HepG2 (cell line): ENCODE measurements around the gene TNS1. TPM values are rescaled to one million over a fixed set of nuclear protein-coding genes. Genes with fewer than 3 reads are reported as not detected.

ENCODE experiments used
- ATAC-seq: fragments of 200-7000 bp; cut with Tn5 transposase; 3 replicates; pipeline ENCODE4 v1.9.1; 2020; ENCODE audit warnings: mild to moderate bottlenecking, moderate library complexity
- BruUV-seq: library from RNA; stranded (reverse); fragments of 400-500 nt; replicated peaks from 2 replicates; lab custom pipeline; 2021; lab: Mats Ljungman, UMichigan
- CTCF ChIA-PET: fragments of 300-600 bp; formaldehyde crosslinking; extraction: SDS; loops from one replicate; lab custom pipeline; 2021; ENCODE audit warnings: low total read pairs, inconsistent platforms, low intra/inter-chr PET ratio; lab: Yijun Ruan, JAX
- POLR2A ChIA-PET: fragments of 350-600 bp; sonication (Branson Sonifier 250); formaldehyde crosslinking; loops from one replicate; lab custom pipeline; 2020; ENCODE audit warnings: antibody characterized with exemption, inconsistent platforms; lab: Yijun Ruan, JAX
- DNase-seq: peaks from one replicate; pipeline ENCODE4 v3.0.0-alpha.2; 2015; ENCODE audit warnings: low spot score
- FAIRE-seq: peaks from 3 replicates; lab custom pipeline; 2011; peaks lifted over from hg19 to GRCh38; lab: Jason Lieb, UNC
- H2AFZ ChIP-seq: one replicate; pipeline ENCODE4 v1.6.1; 2011; ENCODE audit warnings: low read length, inconsistent platforms
- H3K27ac ChIP-seq: fragments of 300-600 bp; 3 replicates; pipeline ENCODE4 v1.8.0; 2011; ENCODE audit warnings: mixed run types, mild to moderate bottlenecking, mixed read lengths, low read length, inconsistent platforms; ENCODE audit not compliant: insufficient read depth; ENCODE audit errors: extremely low read length
- H3K27me3 ChIP-seq, 2 experiments: fragments of 200-600 bp in 1 of 2; 2 replicates in 1 of 2; 3 replicates in 1 of 2; pipeline versions ENCODE4 v1.6.0 to v1.8.0; 2011; ENCODE audit warnings: low read length in 2 of 2, mild to moderate bottlenecking in 2 of 2, moderate library complexity in 2 of 2, inconsistent platforms in 1 of 2; ENCODE audit not compliant: insufficient read depth in 2 of 2, control insufficient read depth in 1 of 2
- H3K36me3 ChIP-seq, 2 experiments: fragments of 200-600 bp in 1 of 2; replicated peaks in 1 of 2; 2 replicates in 1 of 2; 3 replicates in 1 of 2; pipeline versions ENCODE4 v1.5.1 to v1.8.0; 2011; ENCODE audit warnings: low read length in 2 of 2, inconsistent platforms in 1 of 2; ENCODE audit not compliant: insufficient read depth in 2 of 2, control insufficient read depth in 1 of 2
- H3K4me1 ChIP-seq: 2 replicates; pipeline ENCODE4 v1.5.1; 2012; ENCODE audit warnings: low read length, inconsistent platforms; ENCODE audit not compliant: insufficient read depth
- H3K4me2 ChIP-seq: 2 replicates; pipeline ENCODE4 v1.6.0; 2011; ENCODE audit warnings: low read depth, low read length, inconsistent platforms
- H3K4me3 ChIP-seq, 3 experiments: fragments of 200-600 bp in 1 of 3; sonication (generic), shearing (Covaris generic) in 1 of 3; replicated peaks in 1 of 3; 2 replicates each; pipeline ENCODE4 v1.5.1; 2011 to 2016; ENCODE audit warnings: low read length in 3 of 3, inconsistent platforms in 2 of 3, low read depth in 2 of 3, mild to moderate bottlenecking in 2 of 3, control low read depth in 1 of 3, mixed read lengths in 1 of 3; ENCODE audit not compliant: insufficient read depth in 1 of 3
- H3K79me2 ChIP-seq: one replicate; pipeline ENCODE4 v1.6.1; 2011; ENCODE audit warnings: low read length, inconsistent platforms; ENCODE audit not compliant: insufficient read depth
- H3K9ac ChIP-seq: 2 replicates; pipeline ENCODE4 v1.6.0; 2011; ENCODE audit warnings: mild to moderate bottlenecking, low read depth, low read length, inconsistent platforms; ENCODE audit not compliant: insufficient read depth
- H3K9me3 ChIP-seq: 2 replicates; pipeline ENCODE4 v1.5.1; 2012; ENCODE audit warnings: mild to moderate bottlenecking, low read length
- H4K20me1 ChIP-seq: 2 replicates; pipeline ENCODE4 v1.6.0; 2011; ENCODE audit warnings: inconsistent platforms, mild to moderate bottlenecking, low read length, moderate library complexity; ENCODE audit not compliant: insufficient read depth
- AGO2 ChIP-seq: fragments of 200-400 bp; formaldehyde crosslinking; optimal IDR thresholded peaks from 2 replicates; pipeline ENCODE3; 2017; ENCODE audit warnings: mild to moderate bottlenecking, low read depth, low read length, moderate library complexity
- DNMT3B ChIP-seq: conservative IDR thresholded peaks from 2 replicates; pipeline ENCODE4 v1.6.1; 2016; ENCODE audit warnings: missing biosample characterization, control low read depth
- HIVEP1 ChIP-seq: sonication (generic); formaldehyde crosslinking; IDR thresholded peaks from 2 replicates; pipeline ENCODE4 v1.4.0; 2020; ENCODE audit warnings: mild to moderate bottlenecking, missing genetic modification reagents
- THAP11 ChIP-seq: IDR thresholded peaks from 2 replicates; pipeline ENCODE4 v1.6.1; 2016; ENCODE audit warnings: missing biosample characterization, missing genetic modification reagents
- ZNF138 ChIP-seq: sonication (generic); formaldehyde crosslinking; IDR thresholded peaks from 2 replicates; pipeline ENCODE4 v1.5.0; 2020; ENCODE audit warnings: mild to moderate bottlenecking, low read depth, missing genetic modification reagents
- ZNF431 ChIP-seq: sonication (generic); formaldehyde crosslinking; IDR thresholded peaks from 2 replicates; pipeline ENCODE4 v1.9.0; 2022; ENCODE audit warnings: missing genetic modification reagents, low read depth, mild to moderate bottlenecking, borderline replicate concordance
- WGBS: methylation state at CpG from one replicate; pipeline ENCODE4 v1.1.6; 2017; ENCODE audit warnings: low lambda C conversion rate; 5-methylcytosine and 5-hydroxymethylcytosine counted together
- in situ Hi-C: cut with HindIII; loops from 2 replicates; pipeline ENCODE4 v1.10.0; 2017; ENCODE audit warnings: low pct_unique_long_range_greater_than_20kb; ENCODE audit not compliant: extremely low pct_ligation_motif_present
- intact Hi-C: fragments of 100-400 bp; cut with micrococcal nuclease; formaldehyde crosslinking; loops from one replicate; pipeline ENCODE4 v1.10.0; 2022; ENCODE audit not compliant: unreplicated experiment
- polyA plus RNA-seq, 8 experiments: library from polyadenylated mRNA; depleted of rRNA in 3 of 8; stranded (reverse) in 7 of 8; unstranded in 1 of 8; fragments of >200 nt; fragmentation: Illumina TruSeq in 4 of 8; extraction: Trizol in 4 of 8; gene quantifications; 2 replicates each; pipeline versions ENCODE4 v1.2.1 to v1.2.3, GENCODE V29; 2011 to 2016; ENCODE audit warnings: low read depth in 4 of 8, missing spikeins in 1 of 8, mixed read lengths in 1 of 8; ENCODE audit not compliant: insufficient read depth in 1 of 8
- total RNA-seq, 5 experiments: library from RNA; depleted of rRNA; stranded (reverse); fragments of >200 nt; fragmentation: Illumina TruSeq; extraction: Trizol; gene quantifications; 2 replicates each; pipeline ENCODE4 v1.2.3, GENCODE V29; 2016; ENCODE audit warnings: low read depth in 1 of 5

TNS1 gene
- total and polyA plus RNA-seq, 2 of the 13 experiments (the other 11 are each of a cell fraction or from before 2014, with no cell fraction given): 1.9 to 118 TPM

GRCh38 chr2:217834057-217834620 lies 168.7 kb downstream of the TNS1 start:
- H3K4me1 ChIP-seq: peaks cover 9% of the 10 kb centered on the region; the same call in 1 of the 2 replicates
- intact Hi-C loops: no loop called here
- no peak overlapping the region for H3K9ac ChIP-seq
- peaks cover 13% of the 10 kb centered on the region; the same call in 1 of the 2 replicates for H4K20me1 ChIP-seq
- no peaks in the 10 kb centered on the region for H3K79me2 ChIP-seq
- FAIRE-seq (no peak), ATAC-seq (no peak)
- peak; percentile 17 for TF ChIP-seq AGO2
- no peak for TF ChIP-seq ZNF138
- TF ChIP-seq, all 625 proteins: peak for 1
- in situ Hi-C loops: no loop called here
- Histone ChIP-seq H2AFZ (no peak overlapping the region), H3K27me3 (no peaks in the 10 kb centered on the region), H3K27ac (no peak overlapping the region), H3K4me2 (no peak overlapping the region), H3K9me3 (no peaks in the 10 kb centered on the region), H3K36me3 (peaks cover 20 to 37% of the 10 kb centered on the region in 2 experiments), H3K4me3 (no peak overlapping the region)
- DNase-seq: no peak
- no TSS peak for BruUV-seq
- ChIA-PET CTCF (no interaction called here), POLR2A (no interaction called here)
- WGBS: 92% methylated on average over 3 of the region's 3 CpGs

DNA sequence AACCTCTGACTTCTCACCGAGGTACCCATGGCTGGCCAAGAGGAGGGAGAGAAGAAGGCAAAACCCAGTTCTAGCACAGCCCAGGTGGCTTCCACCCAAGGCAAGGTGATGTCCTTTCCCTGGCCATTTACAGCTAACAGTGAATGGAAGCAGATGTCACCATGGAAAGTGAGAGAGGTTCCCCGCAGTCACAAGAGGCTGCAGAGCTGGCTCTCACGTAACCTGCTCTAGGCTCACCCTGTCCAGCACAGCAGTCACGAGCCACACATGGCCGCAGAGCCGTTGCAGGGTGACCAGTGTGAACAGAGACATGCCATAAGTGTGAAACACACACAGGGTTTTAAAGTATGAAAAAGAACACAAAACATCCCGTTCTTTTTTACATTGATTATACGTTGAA lies 169.4 kb downstream of the TNS1 start:
- Histone ChIP-seq H3K4me2 (no peak overlapping the region), H3K79me2 (no peaks in the 10 kb centered on the region), H3K4me1 (peaks cover 9% of the 10 kb centered on the region; the same call in 1 of the 2 replicates), H2AFZ (no peak overlapping the region), H3K27me3 (no peaks in the 10 kb centered on the region), H3K9me3 (no peaks in the 10 kb centered on the region), H3K27ac (no peak overlapping the region), H4K20me1 (peaks cover 13% of the 10 kb centered on the region; the same call in 1 of the 2 replicates), H3K4me3 (no peak overlapping the region), H3K36me3 (peaks cover 20 to 38% of the 10 kb centered on the region in 2 experiments), H3K9ac (no peak overlapping the region)
- ChIA-PET POLR2A (no interaction called here), CTCF (no interaction called here)
- no peak for TF ChIP-seq THAP11 (CRISPR knock-in tag)
- TF ChIP-seq ZNF431 (CRISPR knock-in tag): no peak
- no peak for TF ChIP-seq HIVEP1 (CRISPR knock-in tag)
- TF ChIP-seq DNMT3B (CRISPR knock-in tag): no peak
- intact Hi-C loops: no loop called here
- BruUV-seq: no TSS peak
- in situ Hi-C loops: no loop called here
- DNase-seq: no peak
- WGBS: 90% methylated on average over 8 of the region's 8 CpGs
- ATAC-seq: no peak
- no peak for FAIRE-seq
